HEK293 (cell line): Measurements from ENCODE around the gene CAMK2D.

Source experiments
- CTCF ChIA-PET: fragments of 350-600 bp; formaldehyde crosslinking; extraction: SDS; loops from one replicate; lab custom pipeline; 2021; ENCODE audit warnings: antibody characterized with exemption; lab: Yijun Ruan, JAX
- POLR2A ChIA-PET: fragments of 300-600 bp; formaldehyde crosslinking; extraction: SDS; loops from one replicate; lab custom pipeline; 2020; ENCODE audit warnings: antibody characterized with exemption, inconsistent platforms; lab: Yijun Ruan, JAX
- H3K27ac ChIP-seq: fragments of 200-500 bp; sonication (Bioruptor generic); 2 replicates; pipeline ENCODE4 v1.5.1; 2014; ENCODE audit warnings: low read depth, low read length, control low read depth, inconsistent platforms; ENCODE audit errors: extremely low read depth
- H3K36me3 ChIP-seq, 2 experiments: fragments of 200-500 bp in 1 of 2; sonication (Bioruptor generic) in 1 of 2; 1 replicate in 1 of 2; 2 replicates in 1 of 2; pipeline ENCODE4 v1.5.1; 2014 to 2017; ENCODE audit warnings: inconsistent platforms in 2 of 2, low read length in 2 of 2; ENCODE audit not compliant: control insufficient read depth in 2 of 2, insufficient read depth in 1 of 2
- H3K4me1 ChIP-seq: fragments of 200-500 bp; sonication (Bioruptor generic); 2 replicates; pipeline ENCODE4 v1.5.1; 2014; ENCODE audit warnings: mild to moderate bottlenecking, low read length, inconsistent platforms; ENCODE audit not compliant: control insufficient read depth, insufficient read depth
- H3K4me3 ChIP-seq: 2 replicates; pipeline ENCODE4 v1.5.1; 2011; ENCODE audit warnings: low read depth, mild to moderate bottlenecking, control low read depth, low read length, moderate library complexity
- H3K9me3 ChIP-seq: fragments of 200-500 bp; sonication (Bioruptor generic); 2 replicates; pipeline ENCODE4 v1.5.1; 2014; ENCODE audit warnings: low read depth, low read length, inconsistent platforms; ENCODE audit not compliant: control insufficient read depth, insufficient read depth
- EGR2 ChIP-seq: fragments of 450-650 bp; formaldehyde crosslinking; IDR thresholded peaks from 2 replicates; pipeline ENCODE4 v1.5.1; 2016; ENCODE audit warnings: low read depth, missing biosample characterization, missing genetic modification characterization
- GLIS1 ChIP-seq: fragments of 450-650 bp; formaldehyde crosslinking; IDR thresholded peaks from 2 replicates; pipeline ENCODE4 v1.5.1; 2016; ENCODE audit warnings: missing biosample characterization, missing genetic modification characterization
- KLF10 ChIP-seq: fragments of 450-650 bp; IDR thresholded peaks from 2 replicates; pipeline ENCODE4 v1.5.1; 2018; ENCODE audit warnings: missing biosample characterization, mild to moderate bottlenecking, missing genetic modification characterization
- PRDM4 ChIP-seq: fragments of 450-650 bp; formaldehyde crosslinking; IDR thresholded peaks from 2 replicates; pipeline ENCODE4 v1.5.1; 2017; ENCODE audit warnings: missing biosample characterization, missing genetic modification characterization
- SP2 ChIP-seq: fragments of 450-650 bp; formaldehyde crosslinking; IDR thresholded peaks from 2 replicates; pipeline ENCODE4 v1.5.1; 2016; ENCODE audit warnings: missing biosample characterization, missing genetic modification characterization
- SP3 ChIP-seq: fragments of 450-650 bp; formaldehyde crosslinking; IDR thresholded peaks from 2 replicates; pipeline ENCODE4 v1.5.1; 2016; ENCODE audit warnings: missing biosample characterization, missing genetic modification characterization
- TRIM28 ChIP-seq: IDR thresholded peaks from 2 replicates; pipeline ENCODE4 v1.6.1; 2011; ENCODE audit warnings: low read length, control low read depth, borderline replicate concordance
- YY2 ChIP-seq: fragments of 450-650 bp; formaldehyde crosslinking; IDR thresholded peaks from 2 replicates; pipeline ENCODE4 v1.5.1; 2016; ENCODE audit warnings: missing biosample characterization, missing genetic modification characterization
- ZBTB26 ChIP-seq: fragments of 450-650 bp; formaldehyde crosslinking; optimal IDR thresholded peaks from 2 replicates; pipeline ENCODE3; 2016; ENCODE audit warnings: missing biosample characterization, mild to moderate bottlenecking, missing genetic modification characterization
- ZBTB48 ChIP-seq: fragments of 450-650 bp; formaldehyde crosslinking; IDR thresholded peaks from 2 replicates; pipeline ENCODE4 v1.5.1; 2016; ENCODE audit warnings: missing biosample characterization, missing genetic modification characterization
- ZBTB7A ChIP-seq: fragments of 450-650 bp; formaldehyde crosslinking; IDR thresholded peaks from 2 replicates; pipeline ENCODE4 v1.5.1; 2016; ENCODE audit warnings: low read depth, missing biosample characterization, missing genetic modification characterization
- ZBTB8A ChIP-seq: fragments of 450-650 bp; formaldehyde crosslinking; IDR thresholded peaks from 2 replicates; pipeline ENCODE4 v1.5.1; 2016; ENCODE audit warnings: missing biosample characterization, missing genetic modification characterization
- ZNF16 ChIP-seq: fragments of 450-650 bp; formaldehyde crosslinking; IDR thresholded peaks from 2 replicates; pipeline ENCODE4 v1.5.1; 2016; ENCODE audit warnings: low read depth, missing biosample characterization, missing genetic modification characterization
- ZNF202 ChIP-seq: fragments of 450-650 bp; formaldehyde crosslinking; IDR thresholded peaks from 2 replicates; pipeline ENCODE4 v1.5.1; 2016; ENCODE audit warnings: missing biosample characterization, missing genetic modification characterization, borderline replicate concordance
- ZNF211 ChIP-seq: fragments of 450-650 bp; formaldehyde crosslinking; IDR thresholded peaks from 2 replicates; pipeline ENCODE4 v1.5.1; 2016; ENCODE audit warnings: low read depth, missing biosample characterization, missing genetic modification characterization
- ZNF26 ChIP-seq: fragments of 450-650 bp; formaldehyde crosslinking; IDR thresholded peaks from 2 replicates; pipeline ENCODE4 v1.5.1; 2016; ENCODE audit warnings: missing biosample characterization, missing genetic modification characterization
- ZNF341 ChIP-seq: fragments of 450-650 bp; formaldehyde crosslinking; IDR thresholded peaks from 2 replicates; pipeline ENCODE4; 2016; ENCODE audit warnings: low read depth, missing biosample characterization, missing genetic modification characterization
- ZNF37A ChIP-seq: fragments of 450-650 bp; IDR thresholded peaks from 2 replicates; pipeline ENCODE4 v1.5.1; 2018; ENCODE audit warnings: missing biosample characterization, missing genetic modification characterization
- ZNF549 ChIP-seq: fragments of 450-650 bp; IDR thresholded peaks from 2 replicates; pipeline ENCODE4 v1.5.1; 2018; ENCODE audit warnings: missing biosample characterization, missing genetic modification characterization, mild to moderate bottlenecking, inconsistent platforms, moderate library complexity
- ZNF596 ChIP-seq: fragments of 450-650 bp; IDR thresholded peaks from 2 replicates; pipeline ENCODE4 v1.5.0; 2018; ENCODE audit warnings: missing biosample characterization, mild to moderate bottlenecking, missing genetic modification characterization, moderate library complexity
- ZNF701 ChIP-seq: fragments of 450-650 bp; formaldehyde crosslinking; IDR thresholded peaks from 2 replicates; pipeline ENCODE4 v1.5.1; 2016; ENCODE audit warnings: missing biosample characterization, missing genetic modification characterization
- ZSCAN23 ChIP-seq: fragments of 450-650 bp; formaldehyde crosslinking; IDR thresholded peaks from 2 replicates; pipeline ENCODE4 v1.5.1; 2016; ENCODE audit warnings: missing biosample characterization, missing genetic modification characterization
- TF ChIP-seq, protein P1 (sequence below): fragments of 450-650 bp; formaldehyde crosslinking; IDR thresholded peaks from 2 replicates; pipeline ENCODE4 v1.5.1; 2016; ENCODE audit warnings: missing biosample characterization, missing genetic modification characterization

Gene CAMK2D

DNA sequence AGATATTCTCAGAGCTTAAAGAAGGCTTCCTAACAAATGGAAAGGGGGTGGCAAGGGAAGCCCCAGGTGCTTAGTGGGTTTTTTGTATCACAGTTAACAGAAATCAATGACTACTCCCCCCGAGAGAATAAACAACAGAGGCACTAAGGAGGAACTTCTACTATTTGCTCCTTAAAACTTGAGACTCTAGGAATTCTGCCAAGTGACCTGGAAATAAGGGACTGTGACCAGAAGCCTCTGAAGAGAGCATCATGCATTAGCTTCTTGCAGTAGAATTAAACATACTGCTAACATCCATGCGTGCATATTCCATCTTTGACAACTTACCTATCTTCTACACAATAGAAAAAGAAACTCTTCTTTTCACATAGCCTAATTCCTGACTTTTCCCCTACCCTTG, 86.8 kb downstream of the CAMK2D start (continued):
- TF ChIP-seq ZNF596 (no peak), ZBTB8A (tag by site-specific recombination) (no peak)
- TF ChIP-seq, all 188 proteins: peak for 0

GRCh38 chr4:113674251-113674650, 87.3 kb downstream of the CAMK2D start:
- H3K4me1 ChIP-seq, result peaks cover 4% of the 10 kb centered on the region
- no peaks in the 10 kb centered on the region for H3K9me3 ChIP-seq
- H3K4me3 ChIP-seq, result no peak overlapping the region
- H3K27ac ChIP-seq, result no peak overlapping the region
- ChIA-PET POLR2A (no interaction called here), CTCF (interaction anchor here (0.6 kb wide), 1 partner anchor 187 kb away, joined by 3 read pairs; no protein-coding TSS in a partner anchor)
- TF ChIP-seq SP3 (tag by site-specific recombination) (no peak), PRDM4 (tag by site-specific recombination) (no peak), ZNF701 (no peak), SP2 (tag by site-specific recombination) (no peak), ZNF26 (tag by site-specific recombination) (no peak), ZNF211 (no peak), TRIM28 (no peak), ZNF37A (no peak), YY2 (tag by site-specific recombination) (no peak), EGR2 (tag by site-specific recombination) (no peak), ZNF549 (no peak), ZBTB7A (tag by site-specific recombination) (no peak)
- TF ChIP-seq, protein P1, sequence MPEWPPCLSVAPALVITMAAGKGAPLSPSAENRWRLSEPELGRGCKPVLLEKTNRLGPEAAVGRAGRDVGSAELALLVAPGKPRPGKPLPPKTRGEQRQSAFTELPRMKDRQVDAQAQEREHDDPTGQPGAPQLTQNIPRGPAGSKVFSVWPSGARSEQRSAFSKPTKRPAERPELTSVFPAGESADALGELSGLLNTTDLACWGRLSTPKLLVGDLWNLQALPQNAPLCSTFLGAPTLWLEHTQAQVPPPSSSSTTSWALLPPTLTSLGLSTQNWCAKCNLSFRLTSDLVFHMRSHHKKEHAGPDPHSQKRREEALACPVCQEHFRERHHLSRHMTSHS (tag by site-specific recombination), result no peak
- no peaks in the 10 kb centered on the region for H3K36me3 ChIP-seq

- ChIA-PET CTCF (no interaction called here), POLR2A (no interaction called here)
- Histone ChIP-seq H3K9me3 (no peaks in the 10 kb centered on the region), H3K36me3 (no peaks in the 10 kb centered on the region), H3K27ac (no peak overlapping the region), H3K4me3 (no peak overlapping the region), H3K4me1 (peaks cover 4% of the 10 kb centered on the region)
- TF ChIP-seq ZSCAN23 (no peak), ZBTB48 (tag by site-specific recombination) (peak; percentile 45; the same call in 1 of the 2 replicates), ZNF202 (tag by site-specific recombination) (no peak), ZNF16 (tag by site-specific recombination) (no peak), ZBTB26 (tag by site-specific recombination) (no peak), GLIS1 (tag by site-specific recombination) (no peak), ZNF341 (tag by site-specific recombination) (peak; percentile 17; the same call in 1 of the 2 replicates), KLF10 (tag by site-specific recombination) (no peak)
Measured at GRCh38 chr4:113673450-113673849, 88.1 kb downstream of the CAMK2D start.
